Measurements from ENCODE around the gene LPAR1.

DNA sequence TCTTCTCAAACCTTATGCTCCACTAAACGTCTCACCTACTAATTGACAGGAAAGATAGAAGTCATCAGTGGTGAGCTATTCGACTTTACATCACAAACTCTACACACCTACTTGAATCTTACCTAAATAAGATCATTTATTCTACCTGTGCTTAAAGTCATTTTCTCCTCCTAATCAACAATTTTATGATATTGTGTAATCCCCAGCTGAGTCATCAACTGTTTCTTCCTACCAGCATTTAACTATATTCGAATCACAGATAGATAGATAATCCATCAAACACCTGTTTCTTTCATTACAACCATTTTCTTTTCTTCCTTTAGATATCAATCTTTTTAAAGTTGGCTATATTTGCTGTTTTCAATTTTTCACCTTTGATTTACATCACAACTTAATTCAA is 181.5 kb downstream of the LPAR1 start:
- TF ChIP-seq POLR2A (IDR thresholded peaks at IDR 0.05), result no peak
- TF ChIP-seq EP300 (IDR thresholded peaks at IDR 0.05), result no peak
